Right atrium auricular region (tissue), 2 donors: ENCODE data around the gene CEP128. TPM values are rescaled to one million over a fixed set of nuclear protein-coding genes. Genes with fewer than 3 reads are reported as not detected.

Experiments used
- DNase-seq: peaks from one replicate; pipeline ENCODE4 v3.0.0-alpha.2; 2019; ENCODE audit warnings: low spot score
- H3K27ac ChIP-seq, 2 donors: fragments of 200-600 bp; sonication (generic); 1 replicate in 1 of 2; 2 replicates in 1 of 2; pipeline ENCODE4 v1.5.1; 2016 to 2019
- H3K27me3 ChIP-seq, 2 donors: fragments of 200-600 bp; sonication (generic); one replicate each; pipeline versions ENCODE4 v1.5.1 to v1.6.0; 2017 to 2019
- H3K36me3 ChIP-seq: fragments of 200-600 bp; sonication (generic); one replicate; pipeline ENCODE4 v1.5.1; 2016
- H3K4me1 ChIP-seq, 2 donors: fragments of 200-600 bp; sonication (generic); one replicate each; pipeline versions ENCODE4 v1.5.1 to v1.6.0; 2017 to 2019
- H3K4me3 ChIP-seq, 2 donors: fragments of 200-600 bp; sonication (generic); 1 replicate in 1 of 2; 2 replicates in 1 of 2; pipeline ENCODE4 v1.5.1; 2017 to 2019; ENCODE audit warnings: mild to moderate bottlenecking in 1 of 2, moderate library complexity in 1 of 2
- H3K9me3 ChIP-seq, 2 donors: fragments of 200-600 bp; sonication (generic); one replicate each; pipeline ENCODE4 v1.5.1; 2019
- CTCF ChIP-seq, 2 donors: fragments of 200-600 bp; sonication (generic); IDR thresholded peaks; one replicate each; pipeline ENCODE4 v1.5.1; 2019; ENCODE audit warnings: antibody characterized with exemption in 2 of 2
- total RNA-seq, 2 donors: library from RNA; depleted of rRNA; stranded (reverse); fragments of >200 nt; gene quantifications; one replicate each; pipeline ENCODE4 v1.1.0, GENCODE V29; 2016

CEP128 gene
- total RNA-seq, 2 donors from 2014 or later: 1.3 to 2.7 TPM

DNA sequence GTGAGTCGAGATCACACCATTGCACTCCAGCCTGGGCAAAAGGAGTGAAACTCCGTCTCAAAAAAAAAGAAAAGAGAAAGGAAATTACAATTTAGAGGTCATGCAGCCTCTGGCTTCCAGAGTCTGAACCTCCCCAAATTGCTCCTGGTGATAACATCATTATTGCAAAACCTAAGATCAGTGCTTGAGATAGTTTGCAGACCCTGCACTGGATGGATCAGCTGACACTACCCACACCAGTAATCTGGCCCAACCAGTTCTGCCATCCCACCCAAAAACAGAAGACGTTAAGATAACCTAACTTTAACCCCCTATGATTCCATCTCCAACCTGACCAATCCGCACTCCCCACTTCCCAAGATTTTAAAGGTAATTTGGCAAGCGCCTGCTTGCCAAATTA lies 376.5 kb downstream of the CEP128 start:
- H3K36me3 ChIP-seq: no peaks in the 10 kb centered on the region
- no peak for DNase-seq
- no peak overlapping the region for H3K4me3 ChIP-seq
- no peak for TF ChIP-seq CTCF (IDR thresholded peaks at IDR 0.05)
- H3K27me3 ChIP-seq: no peaks in the 10 kb centered on the region
- H3K27ac ChIP-seq: no peak overlapping the region
- no peaks in the 10 kb centered on the region for H3K4me1 ChIP-seq
- no peaks in the 10 kb centered on the region for H3K9me3 ChIP-seq

DNA sequence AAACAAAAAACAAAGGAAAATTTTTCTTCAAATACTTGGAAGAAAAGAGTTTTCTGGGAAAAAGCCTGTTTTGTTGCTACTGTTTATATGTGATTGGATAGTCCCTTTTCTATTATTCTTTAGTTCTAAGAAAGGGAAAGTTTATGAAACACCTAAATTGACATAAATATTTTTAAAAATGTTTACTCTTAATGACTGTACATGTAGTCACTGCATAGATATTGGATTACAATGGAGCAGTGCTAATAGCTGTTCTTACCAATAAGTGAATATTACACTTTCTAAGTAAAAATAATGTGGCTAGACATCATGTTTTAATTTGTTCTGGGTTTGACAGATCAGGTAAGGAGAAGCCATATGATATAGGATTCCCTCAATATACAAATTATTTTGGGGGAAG lies 377.5 kb downstream of the CEP128 start:
- no peak for DNase-seq
- H3K36me3 ChIP-seq: no peaks in the 10 kb centered on the region
- TF ChIP-seq CTCF (IDR thresholded peaks at IDR 0.05): no peak
- H3K4me1 ChIP-seq: no peaks in the 10 kb centered on the region
- no peaks in the 10 kb centered on the region for H3K27me3 ChIP-seq
- no peaks in the 10 kb centered on the region for H3K9me3 ChIP-seq
- H3K27ac ChIP-seq: no peak overlapping the region
- no peak overlapping the region for H3K4me3 ChIP-seq

DNA sequence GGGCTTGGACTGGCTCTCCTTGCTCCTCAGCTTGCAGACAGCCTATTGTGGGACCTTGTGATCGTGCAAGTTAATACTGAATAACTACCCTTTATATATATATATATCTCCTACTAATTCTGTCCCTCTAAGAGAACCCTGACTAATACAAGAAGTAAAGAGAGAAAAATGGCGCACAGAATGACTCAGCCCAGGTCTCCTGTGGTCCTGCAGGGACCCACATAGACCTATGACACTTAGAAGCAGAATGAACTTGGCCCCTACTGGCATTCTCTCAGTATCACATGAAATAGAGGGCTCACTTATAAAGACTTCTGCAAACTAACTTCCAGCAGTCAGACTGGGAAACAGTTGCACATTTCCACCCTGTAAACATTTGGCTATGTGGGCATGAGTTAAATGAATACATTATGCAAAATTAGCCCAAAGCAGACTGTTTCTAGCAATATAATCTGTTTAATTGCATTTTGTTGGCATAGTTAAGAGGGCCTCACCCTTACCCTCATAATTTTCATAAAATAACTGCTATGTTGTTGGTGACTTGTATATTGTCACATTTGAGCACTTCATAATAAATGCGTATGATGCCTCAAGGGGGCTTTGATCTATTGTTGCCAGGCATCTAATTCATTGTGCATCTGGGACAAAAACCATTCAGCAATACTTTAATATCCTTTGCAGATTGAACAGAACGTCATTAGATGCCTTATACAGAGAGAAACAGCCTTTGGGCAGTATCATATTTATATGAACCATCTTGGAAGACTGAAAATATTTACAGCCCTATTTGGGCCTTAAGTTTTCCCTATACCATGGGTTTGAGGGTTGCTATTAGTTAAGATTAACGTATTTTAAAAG lies 380.5 kb downstream of the CEP128 start:
- no peaks in the 10 kb centered on the region for H3K36me3 ChIP-seq
- H3K27me3 ChIP-seq: no peaks in the 10 kb centered on the region
- no peak for DNase-seq
- H3K27ac ChIP-seq: no peak overlapping the region
- no peaks in the 10 kb centered on the region for H3K9me3 ChIP-seq
- no peaks in the 10 kb centered on the region for H3K4me1 ChIP-seq
- no peak for TF ChIP-seq CTCF (IDR thresholded peaks at IDR 0.05)
- no peak overlapping the region for H3K4me3 ChIP-seq

GRCh38 chr14:80554139-80554538 lies 387.4 kb downstream of the CEP128 start:
- no peak overlapping the region for H3K27ac ChIP-seq
- DNase-seq: no peak
- H3K4me1 ChIP-seq: no peaks in the 10 kb centered on the region
- TF ChIP-seq CTCF (IDR thresholded peaks at IDR 0.05): no peak
- no peaks in the 10 kb centered on the region for H3K27me3 ChIP-seq
- H3K4me3 ChIP-seq: no peak overlapping the region
- no peaks in the 10 kb centered on the region for H3K9me3 ChIP-seq
- no peaks in the 10 kb centered on the region for H3K36me3 ChIP-seq

DNA sequence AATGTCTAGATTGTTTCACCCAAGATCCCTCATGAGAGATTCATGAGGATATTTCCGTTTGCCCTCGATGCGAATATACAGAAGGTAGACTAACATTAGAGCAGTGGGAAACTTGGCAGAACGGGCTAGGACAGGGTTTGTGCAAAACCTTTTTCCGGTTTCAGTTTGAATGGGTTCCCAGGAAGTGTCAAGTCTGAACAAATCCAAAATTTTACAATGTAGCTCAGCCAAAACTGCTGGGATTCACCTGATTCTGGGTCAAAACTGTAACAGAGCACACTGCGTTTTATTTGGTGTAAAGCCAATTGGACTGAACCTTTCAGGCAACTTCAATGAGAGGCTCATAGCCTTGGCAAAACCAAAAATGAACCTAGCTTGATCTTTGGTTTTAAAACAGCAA lies 392.4 kb downstream of the CEP128 start:
- DNase-seq: no peak
- Histone ChIP-seq H3K9me3 (no peaks in the 10 kb centered on the region), H3K4me1 (no peaks in the 10 kb centered on the region), H3K27ac (no peak overlapping the region), H3K27me3 (no peaks in the 10 kb centered on the region), H3K4me3 (no peak overlapping the region), H3K36me3 (no peaks in the 10 kb centered on the region)
- TF ChIP-seq CTCF (IDR thresholded peaks at IDR 0.05): no peak
